DMS 273 (cell line): ENCODE results near the gene BRD4.

ENCODE experiments used
- DNase-seq: peaks from one replicate; lab custom pipeline; 2025; ENCODE audit not compliant: unreplicated experiment; lab: John Stamatoyannopoulos, UW

The BRD4 gene

GRCh38 chr19:15316498-15316897, 15.8 kb downstream of the BRD4 start:
- no peak for DNase-seq

- no peak for DNase-seq
Measured at GRCh38 chr19:15315101-15315500, 17.2 kb downstream of the BRD4 start.

GRCh38 chr19:15313649-15314279, 18.6 kb downstream of the BRD4 start:
- no peak for DNase-seq

- no peak for DNase-seq
Measured at GRCh38 chr19:15307169-15307568, 25.2 kb downstream of the BRD4 start.

GRCh38 chr19:15305582-15306334, 26.6 kb downstream of the BRD4 start:
- DNase-seq = no peak

- DNase-seq = peak; percentile 78
Measured at GRCh38 chr19:15304140-15304705, 28.1 kb downstream of the BRD4 start.

- DNase-seq = no peak
Measured at GRCh38 chr19:15303105-15303780, 29.1 kb downstream of the BRD4 start.

GRCh38 chr19:15300533-15301197, 31.7 kb downstream of the BRD4 start:
- no peak for DNase-seq

GRCh38 chr19:15299568-15300409, 32.5 kb downstream of the BRD4 start:
- no peak for DNase-seq

- no peak for DNase-seq
Measured at GRCh38 chr19:15298847-15299567, 33.3 kb downstream of the BRD4 start.

- peak; percentile 39 for DNase-seq
Measured at GRCh38 chr19:15297416-15298224, 34.7 kb downstream of the BRD4 start.

- no peak for DNase-seq
Measured at GRCh38 chr19:15296841-15297415, 35.4 kb downstream of the BRD4 start.

GRCh38 chr19:15296353-15296752, 36.0 kb downstream of the BRD4 start:
- no peak for DNase-seq

- peak; percentile 38 for DNase-seq
Measured at GRCh38 chr19:15294561-15294990, 37.8 kb downstream of the BRD4 start.

GRCh38 chr19:15293781-15294491, 38.4 kb downstream of the BRD4 start:
- DNase-seq = no peak

- DNase-seq = peak; percentile 76
Measured at GRCh38 chr19:15292847-15293582, 39.3 kb downstream of the BRD4 start.

- peak; percentile 33 for DNase-seq
Measured at GRCh38 chr19:15292140-15292539, 40.2 kb downstream of the BRD4 start.
